ENCODE measurements around the gene LRRC8C. TPM values are rescaled to one million over a fixed set of nuclear protein-coding genes. Genes with fewer than 3 reads are reported as not detected.

The LRRC8C gene
- total and polyA plus RNA-seq, 2 donors (not counting 1 experiment from before 2014, with no cell fraction given), result 3.9 to 6.8 TPM

GRCh38 chr1:89616844-89617627 is 15.9 kb upstream of the LRRC8C start:
- Histone ChIP-seq H3K4me1 (ENCODE audit: control insufficient read depth in 2 of 2, insufficient read depth in 2 of 2, low read length in 2 of 2) (peaks cover 2 to 3% of the 10 kb centered on the region in 2 donors), H3K27ac (ENCODE audit: low read length in 2 of 2) (no peak overlapping the region), H3K36me3 (replicated peaks in 1 of 2; ENCODE audit: control extremely low read depth in 1 of 2, control insufficient read depth in 1 of 2, extremely low read depth in 1 of 2, insufficient read depth in 2 of 2, low read length in 1 of 2) (no peaks in the 10 kb centered on the region), H2AFZ (ENCODE audit: insufficient read depth, low read depth, low read length, poor library complexity, severe bottlenecking) (no peak overlapping the region), H4K20me1 (ENCODE audit: control insufficient read depth, insufficient read depth, low read length, poor library complexity, severe bottlenecking) (no peaks in the 10 kb centered on the region), H3K79me2 (ENCODE audit: control insufficient read depth, insufficient read depth, low read length) (no peaks in the 10 kb centered on the region), H3K27me3 (replicated peaks in 1 of 4; ENCODE audit: control extremely low read depth in 1 of 4, control insufficient read depth in 3 of 4, insufficient read depth in 4 of 4, low read length in 3 of 4) (no peaks in the 10 kb centered on the region), H3K9me3 (ENCODE audit: control extremely low read depth in 1 of 3, control insufficient read depth in 2 of 3, insufficient read depth in 1 of 3, low read length in 2 of 3) (peaks cover 0 to 7% (median 0%) of the 10 kb centered on the region in 3 donors), H3K4me2 (replicated peaks; ENCODE audit: low read depth, low read length, poor library complexity, severe bottlenecking) (no peak overlapping the region), H3K4me3 (ENCODE audit: control extremely low read depth in 1 of 5, extremely low read depth in 1 of 5, insufficient read depth in 1 of 5, low read depth in 2 of 5, low read length in 4 of 5) (no peak overlapping the region), H3K9ac (ENCODE audit: low read length) (no peak overlapping the region)
- WGBS (ENCODE audit: insufficient coverage), result 100% methylated on average over 2 of the region's 2 CpGs
- DNase-seq (no peak), ATAC-seq (ENCODE audit: low read depth) (no peak)
- peaks cover 3% of the 10 kb centered on the region for H3K9me3 Mint-ChIP-seq (ENCODE audit: insufficient read depth)
- H3K4me1 Mint-ChIP-seq, result peaks cover 1% of the 10 kb centered on the region
- no peak for TF ChIP-seq CTCF (IDR thresholded peaks at IDR 0.05)
- no peak for TF ChIP-seq EZH2 (IDR thresholded peaks at IDR 0.05; ENCODE audit: borderline replicate concordance, insufficient read depth, low read depth, low read length, poor library complexity, severe bottlenecking)
- H3K27me3 Mint-ChIP-seq, result no peaks in the 10 kb centered on the region
- ChIA-PET POLR2A (interaction anchor here (0.6 kb wide), 1 partner anchor 14 kb away, joined by 4 read pairs; no protein-coding TSS in a partner anchor), CTCF (interaction anchor here (0.6 to 6.8 kb wide), 12 partner anchors 8 to 780 kb away, joined by 3 to 46 read pairs (median 4); no protein-coding TSS in a partner anchor)
- no peak overlapping the region for H3K4me3 Mint-ChIP-seq
- intact Hi-C loops (cut with micrococcal nuclease), result loop anchor here (1.0 kb wide), 1 partner anchor 146 kb away; no protein-coding TSS in a partner anchor
- no peak overlapping the region for H3K27ac Mint-ChIP-seq

GRCh38 chr1:89620664-89621063 is 12.3 kb upstream of the LRRC8C start:
- no peak overlapping the region for H3K27ac ChIP-seq (ENCODE audit: low read length in 2 of 2)
- no peak for ATAC-seq (ENCODE audit: low read depth)
- Mint-ChIP-seq H3K4me3 (no peak overlapping the region), H3K9me3 (ENCODE audit: insufficient read depth) (peaks cover 3% of the 10 kb centered on the region), H3K4me1 (no peaks in the 10 kb centered on the region), H3K27me3 (no peaks in the 10 kb centered on the region), H3K27ac (no peak overlapping the region)
- DNase-seq, result no peak
- no peaks in the 10 kb centered on the region for H3K27me3 ChIP-seq (replicated peaks in 1 of 4; ENCODE audit: control extremely low read depth in 1 of 4, control insufficient read depth in 3 of 4, insufficient read depth in 4 of 4, low read length in 3 of 4)
- no peak overlapping the region for H3K9ac ChIP-seq (ENCODE audit: low read length)
- no peak overlapping the region for H3K4me2 ChIP-seq (replicated peaks; ENCODE audit: low read depth, low read length, poor library complexity, severe bottlenecking)
- ChIA-PET CTCF (interaction anchor here (2.1 to 6.8 kb wide), 2 partner anchors 8 to 142 kb away, joined by 5 to 46 read pairs; no protein-coding TSS in a partner anchor), POLR2A (no interaction called here)
- no CpG with 5 or more reads among the region's 3 CpGs for WGBS (ENCODE audit: insufficient coverage)
- no peaks in the 10 kb centered on the region for H3K36me3 ChIP-seq (replicated peaks in 1 of 2; ENCODE audit: control extremely low read depth in 1 of 2, control insufficient read depth in 1 of 2, extremely low read depth in 1 of 2, insufficient read depth in 2 of 2, low read length in 1 of 2)
- H3K4me3 ChIP-seq (ENCODE audit: control extremely low read depth in 1 of 5, extremely low read depth in 1 of 5, insufficient read depth in 1 of 5, low read depth in 2 of 5, low read length in 4 of 5), result no peak overlapping the region
- intact Hi-C loops (cut with micrococcal nuclease), result no loop called here
- H3K9me3 ChIP-seq (ENCODE audit: control extremely low read depth in 1 of 3, control insufficient read depth in 2 of 3, insufficient read depth in 1 of 3, low read length in 2 of 3), result peaks cover 0 to 7% (median 0%) of the 10 kb centered on the region in 3 donors
- H3K79me2 ChIP-seq (ENCODE audit: control insufficient read depth, insufficient read depth, low read length), result no peaks in the 10 kb centered on the region
- TF ChIP-seq EZH2 (IDR thresholded peaks at IDR 0.05; ENCODE audit: borderline replicate concordance, insufficient read depth, low read depth, low read length, poor library complexity, severe bottlenecking) (no peak), CTCF (IDR thresholded peaks at IDR 0.05) (no peak)
- no peaks in the 10 kb centered on the region for H3K4me1 ChIP-seq (ENCODE audit: control insufficient read depth in 2 of 2, insufficient read depth in 2 of 2, low read length in 2 of 2)
- no peaks in the 10 kb centered on the region for H4K20me1 ChIP-seq (ENCODE audit: control insufficient read depth, insufficient read depth, low read length, poor library complexity, severe bottlenecking)
- no peak overlapping the region for H2AFZ ChIP-seq (ENCODE audit: insufficient read depth, low read depth, low read length, poor library complexity, severe bottlenecking)
